H9 (cell line): ENCODE results near the gene ASCC2. TPM values are rescaled to one million over a fixed set of nuclear protein-coding genes. Genes with fewer than 3 reads are reported as not detected.

Experiments
- DNase-seq: peaks from one replicate; pipeline ENCODE4 v3.0.0-alpha.2; 2017
- H2AFZ ChIP-seq: one replicate; pipeline ENCODE4 v1.6.1; 2013; ENCODE audit warnings: mild to moderate bottlenecking, low read length, control low read depth, moderate library complexity
- H2AK5ac ChIP-seq: 2 replicates; pipeline ENCODE4 v1.6.1; 2013; ENCODE audit warnings: low read length, control low read depth, mixed read lengths; ENCODE audit not compliant: insufficient read length
- H2BK120ac ChIP-seq: one replicate; pipeline ENCODE4 v1.6.1; 2013; ENCODE audit warnings: low read depth, mild to moderate bottlenecking, low read length, control low read depth, inconsistent platforms; ENCODE audit not compliant: poor library complexity, severe bottlenecking
- H2BK12ac ChIP-seq: 2 replicates; pipeline ENCODE4 v1.6.1; 2013; ENCODE audit warnings: low read length, control low read depth, mixed read lengths, low read depth; ENCODE audit not compliant: insufficient read length
- H2BK15ac ChIP-seq: 2 replicates; pipeline ENCODE4 v1.6.1; 2013; ENCODE audit warnings: low read depth, low read length, control low read depth
- H2BK20ac ChIP-seq: one replicate; pipeline ENCODE4 v1.6.1; 2013; ENCODE audit warnings: low read depth, mild to moderate bottlenecking, low read length, control low read depth, inconsistent platforms; ENCODE audit not compliant: poor library complexity, severe bottlenecking
- H2BK5ac ChIP-seq: 2 replicates; pipeline ENCODE4 v1.6.1; 2013; ENCODE audit warnings: low read length, control low read depth, mixed read lengths; ENCODE audit not compliant: insufficient read length
- H3K14ac ChIP-seq: 2 replicates; pipeline ENCODE4 v1.6.1; 2013; ENCODE audit warnings: low read length, control low read depth; ENCODE audit not compliant: insufficient read depth
- H3K18ac ChIP-seq: 2 replicates; pipeline ENCODE4 v1.6.1; 2013; ENCODE audit warnings: low read depth, mild to moderate bottlenecking, mixed read lengths, low read length, control low read depth; ENCODE audit not compliant: insufficient read length
- H3K23ac ChIP-seq: 2 replicates; pipeline ENCODE4 v1.6.1; 2013; ENCODE audit warnings: low read length, control low read depth, mixed read lengths, low read depth; ENCODE audit not compliant: insufficient read length
- H3K23me2 ChIP-seq: 2 replicates; pipeline ENCODE4 v1.6.1; 2013; ENCODE audit warnings: low read depth, mild to moderate bottlenecking, mixed read lengths, low read length, control low read depth; ENCODE audit not compliant: insufficient read length, poor library complexity, severe bottlenecking
- H3K27ac ChIP-seq: 2 replicates; pipeline ENCODE4 v1.5.1; 2013; ENCODE audit warnings: low read length, control low read depth, mixed read lengths, low read depth; ENCODE audit not compliant: insufficient read length
- H3K27me3 ChIP-seq: 2 replicates; pipeline ENCODE4 v1.6.1; 2013; ENCODE audit warnings: low read length, control low read depth, inconsistent platforms; ENCODE audit not compliant: insufficient read depth
- H3K4ac ChIP-seq: 2 replicates; pipeline ENCODE4 v1.6.1; 2013; ENCODE audit warnings: low read depth, mild to moderate bottlenecking, control low read depth, inconsistent platforms, low read length, moderate library complexity
- H3K4me1 ChIP-seq: 2 replicates; pipeline ENCODE4 v1.6.1; 2013; ENCODE audit warnings: low read length, control low read depth, inconsistent platforms; ENCODE audit not compliant: insufficient read depth
- H3K4me2 ChIP-seq: 2 replicates; pipeline ENCODE4 v1.6.1; 2013; ENCODE audit warnings: low read length, control low read depth, mixed read lengths; ENCODE audit not compliant: insufficient read length, insufficient read depth
- H3K56ac ChIP-seq: 2 replicates; pipeline ENCODE4 v1.6.1; 2013; ENCODE audit warnings: low read depth, mild to moderate bottlenecking, mixed read lengths, low read length, control low read depth; ENCODE audit not compliant: insufficient read length
- H3K79me1 ChIP-seq: 2 replicates; pipeline ENCODE4 v1.6.1; 2013; ENCODE audit warnings: low read depth, mild to moderate bottlenecking, moderate library complexity, low read length, control low read depth, inconsistent platforms; ENCODE audit not compliant: insufficient read depth, poor library complexity, severe bottlenecking
- H3K79me2 ChIP-seq: 2 replicates; pipeline ENCODE4 v1.6.1; 2013; ENCODE audit warnings: low read length, control low read depth, inconsistent platforms; ENCODE audit not compliant: insufficient read depth
- H3K9ac ChIP-seq: 2 replicates; pipeline ENCODE4 v1.6.1; 2013; ENCODE audit warnings: low read length, control low read depth, mixed read lengths; ENCODE audit not compliant: insufficient read length; ENCODE audit errors: extremely low read depth
- H3K9me3 ChIP-seq: one replicate; pipeline ENCODE4 v1.6.1; 2013; ENCODE audit warnings: low read depth, low read length, inconsistent platforms; ENCODE audit not compliant: control insufficient read depth
- H3T11ph ChIP-seq: one replicate; pipeline ENCODE4 v1.6.1; 2013; ENCODE audit warnings: mild to moderate bottlenecking, low read length, control low read depth, inconsistent platforms
- H4K20me1 ChIP-seq: one replicate; pipeline ENCODE4 v1.6.1; 2013; ENCODE audit not compliant: control insufficient read depth, insufficient read length, insufficient read depth
- H4K5ac ChIP-seq: 2 replicates; pipeline ENCODE4 v1.6.1; 2013; ENCODE audit warnings: low read depth, mild to moderate bottlenecking, mixed read lengths, low read length, control low read depth; ENCODE audit not compliant: insufficient read length
- H4K8ac ChIP-seq: replicated peaks from 2 replicates; pipeline ENCODE4 v1.6.1; 2013; ENCODE audit warnings: low read length, control low read depth, mixed read lengths, low read depth; ENCODE audit not compliant: insufficient read length
- H4K91ac ChIP-seq: 2 replicates; pipeline ENCODE4 v1.6.1; 2013; ENCODE audit warnings: low read depth, mild to moderate bottlenecking, moderate library complexity, mixed read lengths, low read length, control low read depth; ENCODE audit not compliant: insufficient read length
- H3K27ac Mint-ChIP-seq, 3 experiments: 2 replicates in 2 of 3; 3 replicates in 1 of 3; pipeline ENCODE4 v1.8.0; 2020 to 2021; ENCODE audit warnings: mixed read lengths in 3 of 3, mild to moderate bottlenecking in 1 of 3, moderate library complexity in 1 of 3
- H3K27me3 Mint-ChIP-seq: 2 replicates; pipeline ENCODE4 v1.8.0; 2021; ENCODE audit warnings: low read depth, mild to moderate bottlenecking, moderate library complexity, mixed read lengths
- H3K36me3 Mint-ChIP-seq, 3 experiments: 2 replicates in 2 of 3; 3 replicates in 1 of 3; pipeline ENCODE4 v1.8.0; 2020 to 2021; ENCODE audit warnings: low read depth in 3 of 3, mixed read lengths in 3 of 3; ENCODE audit not compliant: insufficient read depth in 1 of 3
- H3K4me1 Mint-ChIP-seq, 2 experiments: 2 replicates each; pipeline ENCODE4 v1.8.0; 2020; ENCODE audit warnings: mixed read lengths in 2 of 2
- H3K4me3 Mint-ChIP-seq, 2 experiments: 2 replicates in 1 of 2; 3 replicates in 1 of 2; pipeline ENCODE4 v1.8.0; 2020 to 2021; ENCODE audit warnings: mild to moderate bottlenecking in 2 of 2, mixed read lengths in 2 of 2, moderate library complexity in 1 of 2
- H3K9me3 Mint-ChIP-seq, 2 experiments: 2 replicates in 1 of 2; 3 replicates in 1 of 2; pipeline ENCODE4 v1.8.0; 2020; ENCODE audit warnings: mild to moderate bottlenecking in 2 of 2, mixed read lengths in 2 of 2, moderate library complexity in 1 of 2
- CTCF ChIP-seq: fragments of 200-600 bp; sonication (generic); conservative IDR thresholded peaks from 3 replicates; pipeline ENCODE4 v1.8.0; 2021; ENCODE audit warnings: antibody characterized with exemption, mild to moderate bottlenecking
- WGBS: extraction: QIAGEN DNeasy Blood & Tissue Kit; methylation state at CpG from one replicate; pipeline ENCODE4 v1.1.7; 2013; ENCODE audit warnings: missing lambda C conversion rate, low lambda C conversion rate, mixed read lengths; ENCODE audit not compliant: insufficient read length; ENCODE audit errors: extremely low coverage; 5-methylcytosine and 5-hydroxymethylcytosine counted together
- total RNA-seq: library from RNA; stranded (reverse); gene quantifications from 2 replicates; pipeline ENCODE4 v1.2.1, GENCODE V29; 2021

The ASCC2 gene
- total RNA-seq, 1 experiment from 2014 or later, result 48.2 TPM

GRCh38 chr22:29872989-29873388 is 34.9 kb upstream of the ASCC2 start:
- no peak overlapping the region for H3T11ph ChIP-seq
- H2BK5ac ChIP-seq, result no peak overlapping the region
- no peak overlapping the region for H3K56ac ChIP-seq
- H2AK5ac ChIP-seq, result no peak overlapping the region
- H2BK20ac ChIP-seq, result no peak overlapping the region
- no peaks in the 10 kb centered on the region for H3K9me3 Mint-ChIP-seq
- no peak overlapping the region for H3K4me3 Mint-ChIP-seq
- no peak overlapping the region for H3K27ac Mint-ChIP-seq
- no peak overlapping the region for H3K14ac ChIP-seq
- H3K4me1 Mint-ChIP-seq, result peaks cover 16 to 30% of the 10 kb centered on the region in 2 experiments
- peaks cover 3% of the 10 kb centered on the region; the same call in 1 of the 2 replicates for H3K27me3 Mint-ChIP-seq
- H3K23ac ChIP-seq, result no peak overlapping the region
- no peak overlapping the region for H2BK12ac ChIP-seq
- no peak overlapping the region for H2BK15ac ChIP-seq
- H4K5ac ChIP-seq, result no peak overlapping the region
- WGBS, result no CpG with 5 or more reads among the region's 5 CpGs
- H4K20me1 ChIP-seq, result no peaks in the 10 kb centered on the region
- no peak overlapping the region for H4K91ac ChIP-seq
- H3K27me3 ChIP-seq, result no peaks in the 10 kb centered on the region
- H3K4ac ChIP-seq, result no peak overlapping the region
- no peaks in the 10 kb centered on the region for H3K79me2 ChIP-seq
- no peak overlapping the region for H3K4me2 ChIP-seq
- TF ChIP-seq CTCF, result no peak
- H2AFZ ChIP-seq, result no peak overlapping the region
- no peak overlapping the region for H2BK120ac ChIP-seq
- no peaks in the 10 kb centered on the region for H3K23me2 ChIP-seq
- H3K79me1 ChIP-seq, result no peaks in the 10 kb centered on the region
- H3K27ac ChIP-seq, result no peak overlapping the region
- no peaks in the 10 kb centered on the region for H3K9me3 ChIP-seq
- no peaks in the 10 kb centered on the region for H3K4me1 ChIP-seq
- H3K9ac ChIP-seq, result no peak overlapping the region
- H3K36me3 Mint-ChIP-seq, result no peaks in the 10 kb centered on the region
- H4K8ac ChIP-seq, result no peak overlapping the region
- no peak overlapping the region for H3K18ac ChIP-seq
- no peak for DNase-seq
